ENCODE results near the gene CDC42EP3. TPM values are rescaled to one million over a fixed set of nuclear protein-coding genes. Genes with fewer than 3 reads are reported as not detected.

The CDC42EP3 gene
- total RNA-seq, 1 donor: 79.9 TPM

GRCh38 chr2:37625796-37626571 lies 45.5 kb downstream of the CDC42EP3 start:
- Histone ChIP-seq H3K4me1 (ENCODE audit: insufficient read depth, low read length) (peaks cover 47% of the 10 kb centered on the region), H3K9me3 (ENCODE audit: low read depth, low read length) (no peaks in the 10 kb centered on the region), H3K4me3 (ENCODE audit: low read length) (no peak overlapping the region), H3K27me3 (ENCODE audit: insufficient read depth, low read length) (no peaks in the 10 kb centered on the region)

GRCh38 chr2:37625156-37625555 lies 46.3 kb downstream of the CDC42EP3 start:
- Histone ChIP-seq H3K4me1 (ENCODE audit: insufficient read depth, low read length) (peaks cover 47% of the 10 kb centered on the region), H3K4me3 (ENCODE audit: low read length) (no peak overlapping the region), H3K9me3 (ENCODE audit: low read depth, low read length) (no peaks in the 10 kb centered on the region), H3K27me3 (ENCODE audit: insufficient read depth, low read length) (no peaks in the 10 kb centered on the region)

GRCh38 chr2:37623971-37624900 lies 47.2 kb downstream of the CDC42EP3 start:
- Histone ChIP-seq H3K4me3 (ENCODE audit: low read length) (no peak overlapping the region), H3K9me3 (ENCODE audit: low read depth, low read length) (no peaks in the 10 kb centered on the region), H3K4me1 (ENCODE audit: insufficient read depth, low read length) (peaks cover 55% of the 10 kb centered on the region), H3K27me3 (ENCODE audit: insufficient read depth, low read length) (no peaks in the 10 kb centered on the region)

GRCh38 chr2:37623406-37623805 lies 48.0 kb downstream of the CDC42EP3 start:
- Histone ChIP-seq H3K27me3 (ENCODE audit: insufficient read depth, low read length) (no peaks in the 10 kb centered on the region), H3K4me1 (ENCODE audit: insufficient read depth, low read length) (peaks cover 56% of the 10 kb centered on the region), H3K9me3 (ENCODE audit: low read depth, low read length) (no peaks in the 10 kb centered on the region), H3K4me3 (ENCODE audit: low read length) (no peak overlapping the region)

GRCh38 chr2:37622450-37623100 lies 48.9 kb downstream of the CDC42EP3 start:
- no peaks in the 10 kb centered on the region for H3K27me3 ChIP-seq (ENCODE audit: insufficient read depth, low read length)
- H3K9me3 ChIP-seq (ENCODE audit: low read depth, low read length): no peaks in the 10 kb centered on the region
- no peak overlapping the region for H3K4me3 ChIP-seq (ENCODE audit: low read length)
- peaks cover 57% of the 10 kb centered on the region for H3K4me1 ChIP-seq (ENCODE audit: insufficient read depth, low read length)

GRCh38 chr2:37621199-37621598 lies 50.2 kb downstream of the CDC42EP3 start:
- H3K27me3 ChIP-seq (ENCODE audit: insufficient read depth, low read length): no peaks in the 10 kb centered on the region
- H3K9me3 ChIP-seq (ENCODE audit: low read depth, low read length): no peaks in the 10 kb centered on the region
- peaks cover 62% of the 10 kb centered on the region for H3K4me1 ChIP-seq (ENCODE audit: insufficient read depth, low read length)
- H3K4me3 ChIP-seq (ENCODE audit: low read length): no peak overlapping the region

GRCh38 chr2:37619959-37620300 lies 51.5 kb downstream of the CDC42EP3 start:
- Histone ChIP-seq H3K4me1 (ENCODE audit: insufficient read depth, low read length) (peaks cover 62% of the 10 kb centered on the region), H3K9me3 (ENCODE audit: low read depth, low read length) (no peaks in the 10 kb centered on the region), H3K4me3 (ENCODE audit: low read length) (no peak overlapping the region), H3K27me3 (ENCODE audit: insufficient read depth, low read length) (no peaks in the 10 kb centered on the region)

GRCh38 chr2:37619230-37619958 lies 52.0 kb downstream of the CDC42EP3 start:
- H3K4me3 ChIP-seq (ENCODE audit: low read length): no peak overlapping the region
- H3K9me3 ChIP-seq (ENCODE audit: low read depth, low read length): no peaks in the 10 kb centered on the region
- H3K4me1 ChIP-seq (ENCODE audit: insufficient read depth, low read length): peaks cover 62% of the 10 kb centered on the region
- no peaks in the 10 kb centered on the region for H3K27me3 ChIP-seq (ENCODE audit: insufficient read depth, low read length)

GRCh38 chr2:37618326-37618725 lies 53.1 kb downstream of the CDC42EP3 start:
- Histone ChIP-seq H3K27me3 (ENCODE audit: insufficient read depth, low read length) (no peaks in the 10 kb centered on the region), H3K9me3 (ENCODE audit: low read depth, low read length) (no peaks in the 10 kb centered on the region), H3K4me1 (ENCODE audit: insufficient read depth, low read length) (peaks cover 59% of the 10 kb centered on the region), H3K4me3 (ENCODE audit: low read length) (no peak overlapping the region)

GRCh38 chr2:37617119-37617892 lies 54.1 kb downstream of the CDC42EP3 start:
- H3K27me3 ChIP-seq (ENCODE audit: insufficient read depth, low read length): no peaks in the 10 kb centered on the region
- H3K9me3 ChIP-seq (ENCODE audit: low read depth, low read length): no peaks in the 10 kb centered on the region
- no peak overlapping the region for H3K4me3 ChIP-seq (ENCODE audit: low read length)
- peaks cover 49% of the 10 kb centered on the region for H3K4me1 ChIP-seq (ENCODE audit: insufficient read depth, low read length)

GRCh38 chr2:37616677-37617005 lies 54.8 kb downstream of the CDC42EP3 start:
- Histone ChIP-seq H3K9me3 (ENCODE audit: low read depth, low read length) (no peaks in the 10 kb centered on the region), H3K4me1 (ENCODE audit: insufficient read depth, low read length) (peaks cover 49% of the 10 kb centered on the region), H3K4me3 (ENCODE audit: low read length) (no peak overlapping the region), H3K27me3 (ENCODE audit: insufficient read depth, low read length) (no peaks in the 10 kb centered on the region)

GRCh38 chr2:37615804-37616676 lies 55.4 kb downstream of the CDC42EP3 start:
- H3K4me3 ChIP-seq (ENCODE audit: low read length): no peak overlapping the region
- H3K9me3 ChIP-seq (ENCODE audit: low read depth, low read length): no peaks in the 10 kb centered on the region
- H3K27me3 ChIP-seq (ENCODE audit: insufficient read depth, low read length): no peaks in the 10 kb centered on the region
- peaks cover 49% of the 10 kb centered on the region for H3K4me1 ChIP-seq (ENCODE audit: insufficient read depth, low read length)

GRCh38 chr2:37614061-37614738 lies 57.2 kb downstream of the CDC42EP3 start:
- H3K4me3 ChIP-seq (ENCODE audit: low read length): no peak overlapping the region
- peaks cover 45% of the 10 kb centered on the region for H3K4me1 ChIP-seq (ENCODE audit: insufficient read depth, low read length)
- no peaks in the 10 kb centered on the region for H3K9me3 ChIP-seq (ENCODE audit: low read depth, low read length)
- no peaks in the 10 kb centered on the region for H3K27me3 ChIP-seq (ENCODE audit: insufficient read depth, low read length)

Data from mononuclear cell (primary cell).